Activated CD4-positive, alpha-beta T cell treated with anti-CD3 and anti-CD28 coated beads, Interleukin-2, amount 10 ng/mL, durations not matched to agents 24 days and 14 days (primary cell): ENCODE data around the gene SSX4B. TPM values are rescaled to one million over a fixed set of nuclear protein-coding genes. Genes with fewer than 3 reads are reported as not detected.
"Not testable (repeated sequence)": the region's sequence is repeated elsewhere in the genome, so short reads cannot be mapped to it uniquely, and the experiment has no call there.

ENCODE experiments used
- DNase-seq: peaks from one replicate; pipeline ENCODE4 v3.0.0; 2022
- H3K27ac Mint-ChIP-seq: one replicate; pipeline ENCODE4 v1.8.0; 2022; ENCODE audit warnings: mild to moderate bottlenecking, mixed read lengths
- H3K27me3 Mint-ChIP-seq: one replicate; pipeline ENCODE4 v1.8.0; 2022; ENCODE audit warnings: mixed read lengths
- H3K36me3 Mint-ChIP-seq: one replicate; pipeline ENCODE4 v1.8.0; 2022; ENCODE audit warnings: low read depth, mild to moderate bottlenecking, mixed read lengths
- H3K4me1 Mint-ChIP-seq: one replicate; pipeline ENCODE4 v1.8.0; 2021; ENCODE audit warnings: mixed read lengths
- H3K4me3 Mint-ChIP-seq: one replicate; pipeline ENCODE4 v1.8.0; 2022; ENCODE audit warnings: mild to moderate bottlenecking, moderate library complexity, mixed read lengths
- H3K9me3 Mint-ChIP-seq: one replicate; pipeline ENCODE4 v1.8.0; 2021; ENCODE audit warnings: mixed read lengths
- intact Hi-C: fragments of 100-400 bp; cut with micrococcal nuclease; formaldehyde crosslinking; loops from one replicate; pipeline ENCODE4 v1.15.1; 2023
- total RNA-seq: library from RNA; stranded (reverse); gene quantifications from 2 replicates; pipeline ENCODE4 v1.2.3, GENCODE V29; 2022

The SSX4B gene
- total RNA-seq, 1 donor from 2014 or later: not detected

- H3K9me3 Mint-ChIP-seq, H3K36me3 Mint-ChIP-seq, H3K4me1 Mint-ChIP-seq, intact Hi-C loops, H3K4me3 Mint-ChIP-seq, H3K27ac Mint-ChIP-seq, H3K27me3 Mint-ChIP-seq: not testable (repeated sequence)
- DNase-seq: peak; percentile 2
Measured at GRCh38 chrX:48396931-48397330, 14.8 kb downstream of the SSX4B start.

GRCh38 chrX:48383239-48383638 lies 28.5 kb downstream of the SSX4B start, which contains the start of gene SSX4:
Gene SSX4, plus strand, starts transcription at chrX:48383539. Its CDS starts 515 bp downstream, at chrX:48384054.
- H3K27me3 Mint-ChIP-seq, H3K36me3 Mint-ChIP-seq, H3K9me3 Mint-ChIP-seq, H3K4me3 Mint-ChIP-seq, H3K27ac Mint-ChIP-seq, DNase-seq, H3K4me1 Mint-ChIP-seq, intact Hi-C loops: not testable (repeated sequence)

GRCh38 chrX:48370408-48370807 lies 41.4 kb downstream of the SSX4B start:
- H3K36me3 Mint-ChIP-seq, H3K4me1 Mint-ChIP-seq, H3K9me3 Mint-ChIP-seq, H3K27me3 Mint-ChIP-seq, H3K27ac Mint-ChIP-seq, DNase-seq, H3K4me3 Mint-ChIP-seq, intact Hi-C loops: not testable (repeated sequence)

GRCh38 chrX:48367717-48368408 lies 43.9 kb downstream of the SSX4B start:
- H3K4me1 Mint-ChIP-seq, H3K4me3 Mint-ChIP-seq, H3K27ac Mint-ChIP-seq, H3K36me3 Mint-ChIP-seq, H3K9me3 Mint-ChIP-seq, intact Hi-C loops, DNase-seq, H3K27me3 Mint-ChIP-seq: not testable (repeated sequence)

GRCh38 chrX:48359281-48359680 lies 52.5 kb downstream of the SSX4B start:
- H3K36me3 Mint-ChIP-seq, H3K27me3 Mint-ChIP-seq: not testable (repeated sequence)

GRCh38 chrX:48357681-48358080 lies 54.1 kb downstream of the SSX4B start:
- Mint-ChIP-seq H3K27ac (no peak overlapping the region), H3K4me3 (no peak overlapping the region), H3K27me3 (no peaks in the 10 kb centered on the region), H3K36me3 (no peaks in the 10 kb centered on the region), H3K9me3 (no peaks in the 10 kb centered on the region), H3K4me1 (no peaks in the 10 kb centered on the region)
- intact Hi-C loops: no loop called here
- DNase-seq: no peak

More at GRCh38 chrX:48359281-48359680, 52.5 kb downstream of the SSX4B start:
- H3K4me3 Mint-ChIP-seq, H3K27ac Mint-ChIP-seq, H3K9me3 Mint-ChIP-seq, H3K4me1 Mint-ChIP-seq, DNase-seq, intact Hi-C loops: not testable (repeated sequence)

GRCh38 chrX:48356315-48357094 lies 55.3 kb downstream of the SSX4B start, which contains the start of gene SSX3:
Gene SSX3, minus strand, starts transcription at chrX:48356703. Its CDS starts 1,454 bp downstream, at chrX:48355249.
- H3K9me3 Mint-ChIP-seq, DNase-seq, H3K4me1 Mint-ChIP-seq, H3K27me3 Mint-ChIP-seq, intact Hi-C loops, H3K4me3 Mint-ChIP-seq, H3K36me3 Mint-ChIP-seq, H3K27ac Mint-ChIP-seq: not testable (repeated sequence)

Other genes with a start within 250 kb of the SSX4B start
- gene SSX5, start 215.2 kb downstream of the SSX4B start, total RNA-seq: not detected in 2 replicates
- gene SSX1, start 156.6 kb downstream of the SSX4B start, total RNA-seq: not detected in 2 replicates
- gene SSX3, start 55.3 kb downstream of the SSX4B start, total RNA-seq: not detected in 2 replicates
- gene SSX4, start 28.4 kb downstream of the SSX4B start, total RNA-seq: not detected in 2 replicates
- 195 and 210 TPM in 2 replicates for gene SLC38A5, start 58.3 kb upstream of the SSX4B start, total RNA-seq
- gene FTSJ1, start 64.2 kb upstream of the SSX4B start, total RNA-seq: 95.6 and 101 TPM in 2 replicates
- gene PORCN, start 97.0 kb upstream of the SSX4B start, total RNA-seq: 11.5 and 12.9 TPM in 2 replicates
- 159 and 163 TPM in 2 replicates for gene EBP, start 109.8 kb upstream of the SSX4B start, total RNA-seq
- gene TBC1D25, start 127.8 kb upstream of the SSX4B start, total RNA-seq: 14.0 and 15.9 TPM in 2 replicates
- 317 and 318 TPM in 2 replicates for gene RBM3, start 162.5 kb upstream of the SSX4B start, total RNA-seq
- 43.8 and 44.9 TPM in 2 replicates for gene WDR13, start 185.5 kb upstream of the SSX4B start, total RNA-seq